Measurements from ENCODE around the gene EXOC4. TPM values are rescaled to one million over a fixed set of nuclear protein-coding genes. Genes with fewer than 3 reads are reported as not detected.

EXOC4 gene
- total RNA-seq, 4 donors from 2014 or later: 59.2 to 88.7 (median 71.6) TPM

DNA sequence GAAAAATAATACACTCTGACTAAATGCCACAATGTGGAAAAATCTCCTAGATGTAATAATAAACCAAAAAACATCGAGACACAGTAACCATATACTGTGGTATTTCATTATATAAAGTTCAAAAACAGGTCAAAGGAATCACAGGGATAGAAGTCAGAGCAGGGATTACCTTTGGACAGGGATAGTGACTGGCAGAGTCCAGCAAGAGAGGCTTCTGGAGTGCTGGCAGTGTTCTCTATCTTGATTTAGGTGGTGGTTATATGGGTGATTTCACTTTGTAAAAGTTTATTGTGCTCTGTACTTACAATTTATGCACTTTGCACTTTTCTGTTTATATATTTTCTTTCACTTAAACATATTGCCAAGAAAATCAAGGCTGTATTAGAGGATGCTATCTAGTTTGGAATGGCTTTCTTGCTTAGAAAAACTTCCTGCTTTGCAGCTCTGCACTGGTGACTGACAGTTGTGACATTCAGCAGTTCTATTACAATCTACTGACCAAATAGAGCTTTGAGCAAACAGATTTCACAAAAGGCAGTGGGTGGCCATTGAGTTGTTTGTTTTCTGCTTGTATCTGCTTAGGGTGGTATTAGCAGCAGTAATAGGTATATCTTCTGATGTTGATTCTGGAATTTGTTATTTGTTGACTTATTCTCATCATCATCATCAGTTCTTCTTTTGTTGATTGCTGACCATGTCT is 610.6 kb downstream of the EXOC4 start:
- no peak for DNase-seq (ENCODE audit: low spot score)
- no peak for ATAC-seq (ENCODE audit: low FRiP score)
- TF ChIP-seq, protein P1, sequence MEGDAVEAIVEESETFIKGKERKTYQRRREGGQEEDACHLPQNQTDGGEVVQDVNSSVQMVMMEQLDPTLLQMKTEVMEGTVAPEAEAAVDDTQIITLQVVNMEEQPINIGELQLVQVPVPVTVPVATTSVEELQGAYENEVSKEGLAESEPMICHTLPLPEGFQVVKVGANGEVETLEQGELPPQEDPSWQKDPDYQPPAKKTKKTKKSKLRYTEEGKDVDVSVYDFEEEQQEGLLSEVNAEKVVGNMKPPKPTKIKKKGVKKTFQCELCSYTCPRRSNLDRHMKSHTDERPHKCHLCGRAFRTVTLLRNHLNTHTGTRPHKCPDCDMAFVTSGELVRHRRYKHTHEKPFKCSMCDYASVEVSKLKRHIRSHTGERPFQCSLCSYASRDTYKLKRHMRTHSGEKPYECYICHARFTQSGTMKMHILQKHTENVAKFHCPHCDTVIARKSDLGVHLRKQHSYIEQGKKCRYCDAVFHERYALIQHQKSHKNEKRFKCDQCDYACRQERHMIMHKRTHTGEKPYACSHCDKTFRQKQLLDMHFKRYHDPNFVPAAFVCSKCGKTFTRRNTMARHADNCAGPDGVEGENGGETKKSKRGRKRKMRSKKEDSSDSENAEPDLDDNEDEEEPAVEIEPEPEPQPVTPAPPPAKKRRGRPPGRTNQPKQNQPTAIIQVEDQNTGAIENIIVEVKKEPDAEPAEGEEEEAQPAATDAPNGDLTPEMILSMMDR (IDR thresholded peaks at IDR 0.05): no peak

DNA sequence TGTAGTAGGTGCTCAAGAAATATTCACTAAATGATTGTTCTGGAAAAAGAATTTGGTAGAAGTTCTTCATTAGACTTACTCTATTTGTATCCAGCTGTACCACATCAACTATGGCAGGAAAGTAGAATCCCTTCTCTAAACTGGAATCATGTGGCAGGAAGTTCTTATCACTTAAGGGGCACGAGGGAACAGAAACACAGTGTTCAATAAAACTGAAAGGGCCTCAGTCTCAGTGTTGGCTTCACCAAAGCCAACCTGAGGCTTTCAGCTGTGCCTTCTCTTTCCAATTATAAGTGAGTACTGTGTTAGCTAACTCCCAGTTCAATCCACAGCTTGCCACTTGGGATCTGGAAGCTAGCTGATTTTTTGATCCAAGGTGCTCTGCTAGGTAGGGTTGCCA is 616.7 kb downstream of the EXOC4 start:
- ATAC-seq (ENCODE audit: low FRiP score) (no peak), DNase-seq (ENCODE audit: low spot score) (no peak)
- TF ChIP-seq, protein P1 (IDR thresholded peaks at IDR 0.05): no peak

DNA sequence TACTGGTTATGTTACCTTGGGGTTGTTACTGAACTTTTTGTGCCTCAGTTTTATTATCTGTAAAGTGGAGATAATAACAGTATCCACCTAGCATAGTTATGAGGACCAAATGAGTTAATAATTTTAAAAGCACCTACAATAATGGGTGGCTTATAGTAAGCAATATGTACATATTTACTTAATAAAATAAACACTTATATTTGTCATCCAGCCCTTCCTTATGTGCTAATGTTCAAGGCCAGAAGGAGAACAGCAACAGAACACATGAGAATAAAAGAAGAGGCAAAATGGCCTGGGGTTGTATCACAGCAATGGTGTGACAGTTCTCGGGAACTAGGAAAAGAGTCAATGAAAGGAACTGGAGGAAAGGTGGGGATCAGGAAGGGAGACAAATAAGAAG is 618.9 kb downstream of the EXOC4 start:
- TF ChIP-seq, protein P1 (IDR thresholded peaks at IDR 0.05): no peak
- no peak for ATAC-seq (ENCODE audit: low FRiP score)
- DNase-seq (ENCODE audit: low spot score): no peak

DNA sequence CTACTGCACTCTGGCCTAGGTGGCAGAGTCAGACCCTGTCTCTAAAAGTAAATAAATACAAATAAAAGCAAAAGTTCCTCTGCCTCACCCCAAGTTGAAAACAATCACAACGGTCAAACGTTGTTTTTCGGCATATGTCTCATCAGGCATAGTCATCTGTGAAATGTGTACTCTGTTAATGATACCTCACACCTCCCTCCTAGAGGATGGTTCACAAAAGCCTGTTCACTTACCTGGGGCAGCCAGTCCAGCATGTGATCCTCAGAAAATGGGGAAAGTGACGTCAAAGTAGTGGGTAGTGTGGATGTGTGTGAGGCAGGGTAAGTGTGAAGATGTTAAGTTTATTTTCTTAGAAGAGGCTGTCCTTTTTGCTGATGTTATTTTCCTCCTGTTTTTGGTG is 620.3 kb downstream of the EXOC4 start:
- TF ChIP-seq, protein P1 (IDR thresholded peaks at IDR 0.05): no peak
- DNase-seq (ENCODE audit: low spot score): no peak
- ATAC-seq (ENCODE audit: low FRiP score): no peak

DNA sequence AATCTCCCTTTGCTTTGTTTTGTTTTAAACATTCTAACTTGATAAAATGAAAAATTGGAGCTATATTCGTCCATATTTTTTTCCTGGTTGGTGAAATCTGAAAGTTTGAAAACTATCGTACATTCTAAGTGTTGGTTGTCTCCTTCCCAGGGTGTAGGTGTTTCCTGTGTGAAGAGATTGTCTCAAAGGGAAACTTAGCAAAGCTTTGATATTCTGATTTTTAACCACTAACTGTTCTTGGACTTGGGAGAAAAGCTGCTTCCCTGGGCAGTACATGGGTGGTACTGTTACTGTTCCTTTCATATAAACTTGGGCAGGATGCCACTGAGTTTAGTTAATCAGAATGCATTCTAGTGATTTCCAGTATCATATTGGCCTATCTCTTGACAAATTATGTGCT is 620.8 kb downstream of the EXOC4 start:
- ATAC-seq (ENCODE audit: low FRiP score): no peak
- TF ChIP-seq, protein P1 (IDR thresholded peaks at IDR 0.05): no peak

DNA sequence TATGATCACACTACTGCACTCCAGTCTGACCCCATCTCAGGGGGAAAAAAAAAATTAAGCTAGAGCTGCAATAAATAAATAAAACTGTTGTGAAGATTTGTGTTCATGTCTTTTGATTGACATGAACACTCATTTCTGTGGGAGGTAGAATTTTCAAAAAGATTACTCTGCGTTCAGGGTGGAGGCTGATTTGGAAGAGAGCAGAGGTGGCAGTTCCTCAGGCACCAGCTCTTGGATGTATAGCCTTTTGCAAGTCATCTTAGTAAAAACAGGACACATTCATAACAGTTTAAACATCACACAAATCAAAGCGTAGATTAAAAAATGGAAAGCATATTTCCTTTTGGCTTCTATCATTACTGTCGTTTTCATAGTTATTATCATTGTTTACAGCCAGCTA is 630.7 kb downstream of the EXOC4 start:
- no peak for ATAC-seq (ENCODE audit: low FRiP score)
- DNase-seq (ENCODE audit: low spot score): no peak
- TF ChIP-seq, protein P1 (IDR thresholded peaks at IDR 0.05): no peak

More for the DNA sequence above, 620.8 kb downstream of the EXOC4 start:
- no peak for DNase-seq (ENCODE audit: low spot score)

DNA sequence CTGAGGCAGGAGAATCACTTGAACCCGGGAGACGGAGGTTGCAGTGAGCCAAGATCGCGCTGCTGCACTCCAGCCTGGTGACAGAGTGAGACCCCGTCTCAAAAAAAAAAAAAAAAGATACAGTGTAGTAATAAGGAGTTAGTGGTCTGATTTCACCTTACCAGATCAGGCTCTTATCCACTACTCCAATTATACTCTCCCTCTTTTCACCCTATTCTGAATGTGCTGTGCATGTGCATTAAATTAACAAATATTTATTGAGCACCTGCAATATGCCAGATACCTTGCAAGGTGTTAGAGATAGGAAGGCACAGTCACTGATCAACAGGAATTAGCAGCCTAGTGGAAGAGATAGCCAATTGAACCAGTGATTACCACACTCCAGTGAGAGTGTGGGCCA is 632.3 kb downstream of the EXOC4 start:
- no peak for ATAC-seq (ENCODE audit: low FRiP score)
- TF ChIP-seq, protein P1 (IDR thresholded peaks at IDR 0.05): no peak
- DNase-seq (ENCODE audit: low spot score): no peak

Data from omental fat pad (tissue), 4 donors.